NT2/D1 (cell line): ENCODE measurements around the gene GTPBP3.

Experiments
- SUZ12 ChIP-seq: IDR thresholded peaks from 2 replicates; pipeline ENCODE4 v1.6.1; 2011; ENCODE audit not compliant: insufficient read length, insufficient read depth; ENCODE audit errors: extremely low read depth
- YY1 ChIP-seq: IDR thresholded peaks from 2 replicates; pipeline ENCODE4 v1.6.1; 2011; ENCODE audit not compliant: insufficient read length, insufficient read depth
- ZNF274 ChIP-seq: IDR thresholded peaks from 2 replicates; pipeline ENCODE4 v1.6.1; 2011; ENCODE audit warnings: mild to moderate bottlenecking, low read depth, low read length

GRCh38 chr19:17321655-17322489, 15.5 kb upstream of the GTPBP3 start:
- TF ChIP-seq YY1: no peak
- TF ChIP-seq ZNF274: no peak
- no peak for TF ChIP-seq SUZ12
